NCI-H748 treated with DMSO at 0.1 percent for 48 hours (cell line): ENCODE results near the gene ZIM2.

Experiments used
- DNase-seq: peaks from one replicate; lab custom pipeline; 2025; lab: John Stamatoyannopoulos, UW

Gene ZIM2

DNA sequence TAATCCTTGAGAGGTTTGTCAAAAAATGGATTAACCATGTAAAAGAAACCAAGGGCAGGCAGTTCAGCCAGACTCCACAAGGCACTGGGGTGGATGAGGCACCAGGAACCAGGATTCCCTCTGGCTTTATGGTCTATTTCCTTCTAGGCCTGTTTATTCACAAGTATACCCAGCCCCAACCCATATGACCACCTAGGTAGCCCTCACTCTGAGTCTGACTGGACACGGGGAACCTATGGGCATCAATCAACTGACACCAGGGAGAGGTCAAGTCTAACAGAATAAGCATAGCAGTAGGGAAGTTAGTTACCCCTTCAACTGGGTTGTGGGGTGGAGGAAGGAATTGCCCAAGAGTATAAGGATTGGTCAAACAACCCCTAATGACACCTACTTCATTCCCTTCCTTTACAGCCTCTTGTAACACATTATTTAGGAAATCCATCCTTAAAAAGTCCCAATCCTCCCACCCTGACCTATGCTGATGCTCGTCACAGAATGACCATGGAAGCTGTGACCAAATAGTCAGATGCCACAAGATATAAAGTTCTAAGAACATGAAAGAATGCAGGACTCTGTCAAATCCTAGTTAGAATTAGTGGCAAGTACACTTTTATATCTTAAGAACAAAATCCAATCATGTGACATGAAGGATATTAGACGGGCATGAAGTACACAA, 31.7 kb downstream of the ZIM2 start:
- no peak for DNase-seq

DNA sequence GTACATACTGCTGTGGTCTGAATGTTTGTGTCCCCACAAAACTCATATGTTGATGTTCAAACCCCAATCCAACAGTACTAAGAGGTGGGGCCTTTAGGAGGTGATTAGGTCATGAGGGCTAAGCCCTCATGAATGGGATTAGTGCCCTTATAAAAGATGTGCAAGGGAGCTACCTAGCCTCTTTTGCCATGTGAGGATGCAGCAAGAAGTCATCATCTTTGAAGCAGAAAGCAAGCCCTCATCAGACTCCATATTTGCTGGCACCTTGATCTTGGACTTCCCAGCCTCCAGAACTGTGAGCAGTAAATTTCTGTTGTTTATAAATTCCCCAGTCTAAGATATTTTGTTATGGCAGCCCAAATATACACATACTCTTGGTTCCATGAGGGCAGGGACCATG, 33.9 kb downstream of the ZIM2 start:
- DNase-seq, result no peak

DNA sequence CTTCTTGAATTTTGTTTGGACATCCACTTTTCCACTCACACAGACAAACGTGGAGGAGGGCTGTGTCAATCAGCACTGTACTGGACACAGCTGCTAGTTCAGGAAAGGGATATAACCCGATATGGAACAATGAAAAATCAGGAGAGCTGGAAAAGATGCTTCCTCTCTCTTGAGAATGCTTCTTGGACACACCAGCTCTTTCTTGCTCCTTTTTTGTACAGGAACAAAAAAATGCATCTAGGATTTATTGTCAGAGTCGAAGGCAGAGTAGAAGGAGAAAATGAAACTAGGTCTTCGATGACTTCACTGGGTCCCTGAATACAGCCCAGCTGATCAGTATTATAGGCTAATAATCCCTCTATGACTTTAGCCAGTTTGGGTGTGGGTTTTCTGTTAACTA, 62.2 kb downstream of the ZIM2 start:
- no peak for DNase-seq

DNA sequence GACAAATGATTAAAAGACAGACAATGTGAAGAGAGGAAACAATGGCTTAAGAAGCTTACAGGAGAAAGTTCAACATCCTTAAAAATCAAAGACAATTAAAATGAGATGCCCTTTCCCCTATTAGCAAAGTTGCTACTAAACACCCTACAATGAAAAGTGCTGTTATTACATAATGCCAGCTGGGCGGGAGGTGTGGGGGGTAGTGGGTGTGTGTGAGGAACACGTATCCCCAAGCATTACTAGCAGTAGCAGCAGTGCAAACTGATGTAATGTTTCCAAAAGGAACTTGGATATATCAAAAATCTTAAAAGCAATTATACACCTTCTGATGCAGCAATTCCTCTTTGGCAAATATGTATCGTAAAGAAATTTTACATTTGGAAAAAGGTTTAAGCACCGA, 70.9 kb downstream of the ZIM2 start:
- no peak for DNase-seq

DNA sequence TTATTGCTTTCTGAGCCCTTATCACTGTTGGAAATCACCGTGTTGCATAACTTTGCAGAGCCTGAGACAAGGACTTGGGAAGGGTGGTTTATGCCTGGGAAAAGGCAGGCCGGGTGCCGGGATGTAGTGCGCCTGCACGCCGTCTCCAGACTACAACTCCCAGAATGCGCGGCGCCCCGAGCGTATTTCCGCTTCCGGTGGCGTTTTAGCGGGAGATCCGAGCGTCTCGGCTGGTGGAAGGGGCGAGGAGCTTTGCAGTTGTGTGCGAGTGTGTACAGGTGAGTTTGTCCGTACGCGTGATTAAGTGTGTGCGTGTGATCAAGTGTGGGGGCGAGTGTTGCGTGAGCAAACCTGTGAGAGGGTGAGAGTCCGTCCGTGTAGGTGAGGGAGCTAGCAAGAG, 75.4 kb downstream of the ZIM2 start:
- peak; percentile 4 for DNase-seq

DNA sequence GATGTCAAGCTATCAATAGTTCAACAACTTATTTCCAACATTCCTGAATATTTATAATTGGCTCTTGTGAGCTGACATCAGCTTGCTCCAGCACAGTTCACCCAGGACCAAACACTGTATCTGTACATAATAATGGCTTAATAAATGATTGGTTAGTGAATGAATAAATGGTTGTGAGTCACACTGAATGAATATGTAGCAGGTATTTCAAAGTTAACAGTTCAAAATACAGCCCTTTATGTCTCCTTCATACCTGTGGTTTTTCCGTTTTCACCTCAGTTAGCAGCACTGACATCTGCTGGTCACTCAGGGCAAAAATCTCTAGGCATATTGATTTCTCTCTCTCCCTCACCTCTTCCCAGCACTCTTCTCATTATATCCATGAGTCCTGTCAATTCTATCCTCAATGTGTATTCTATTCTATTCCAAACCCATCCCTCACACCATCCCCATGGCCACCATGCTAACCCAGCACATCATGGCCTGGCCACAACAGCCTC, 76.3 kb downstream of the ZIM2 start:
- DNase-seq, result no peak

DNA sequence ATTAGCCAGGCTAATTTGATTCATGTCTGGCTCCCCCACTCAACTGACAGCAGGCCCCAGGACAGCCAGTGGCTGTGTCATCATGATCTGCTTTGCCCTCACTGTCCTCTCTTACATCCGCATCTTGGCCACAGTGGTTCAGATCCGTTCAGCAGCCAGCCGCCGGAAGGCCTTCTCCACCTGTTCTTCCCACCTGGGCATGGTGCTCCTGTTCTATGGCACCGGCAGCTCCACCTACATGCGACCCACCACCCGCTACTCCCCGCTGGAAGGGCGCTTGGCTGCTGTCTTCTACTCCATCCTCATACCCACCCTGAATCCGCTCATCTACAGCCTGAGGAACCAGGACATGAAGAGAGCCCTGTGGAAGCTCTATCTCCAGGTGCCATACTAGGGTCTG, 79.7 kb downstream of the ZIM2 start:
- no peak for DNase-seq

DNA sequence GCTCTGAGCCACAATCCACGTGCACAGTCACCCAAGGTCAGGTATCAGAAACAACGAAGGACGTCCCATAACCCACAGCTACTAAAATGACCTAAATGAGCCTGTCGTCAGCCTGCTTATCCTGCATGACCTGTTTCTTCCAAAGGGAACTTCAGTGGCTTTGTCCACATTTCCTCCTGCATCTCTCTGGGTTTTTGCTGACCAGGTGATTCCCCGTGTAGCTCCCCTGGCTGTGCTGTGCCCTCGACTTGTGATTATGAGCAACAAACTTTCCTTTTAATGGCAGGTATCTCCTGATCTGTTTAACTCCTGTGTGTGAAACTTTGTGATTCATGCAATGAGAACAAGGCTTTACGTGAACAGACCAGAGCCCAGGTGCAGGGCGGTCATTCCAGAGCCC, 81.0 kb downstream of the ZIM2 start:
- no peak for DNase-seq

DNA sequence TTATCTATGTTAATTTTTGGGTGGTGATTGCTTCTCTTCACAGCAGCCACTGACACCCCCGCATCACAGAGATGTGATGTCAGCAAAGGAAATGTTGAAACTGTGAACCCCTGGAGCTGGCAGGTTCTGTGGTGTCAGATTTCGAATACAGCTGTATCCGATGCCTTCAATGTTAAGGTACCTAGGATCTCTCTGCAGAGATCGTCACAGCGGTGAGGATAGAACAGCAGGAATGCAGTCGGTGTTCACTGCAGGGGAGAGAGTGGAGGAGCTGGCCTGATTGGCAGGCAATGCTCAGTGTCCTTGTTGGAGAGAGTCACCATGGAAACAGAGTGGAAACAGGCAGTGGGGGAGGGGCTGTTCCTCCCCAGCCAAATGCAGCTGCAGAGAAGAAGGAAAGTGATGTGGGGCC, 89.4 kb downstream of the ZIM2 start:
- DNase-seq, result peak; percentile 14

DNA sequence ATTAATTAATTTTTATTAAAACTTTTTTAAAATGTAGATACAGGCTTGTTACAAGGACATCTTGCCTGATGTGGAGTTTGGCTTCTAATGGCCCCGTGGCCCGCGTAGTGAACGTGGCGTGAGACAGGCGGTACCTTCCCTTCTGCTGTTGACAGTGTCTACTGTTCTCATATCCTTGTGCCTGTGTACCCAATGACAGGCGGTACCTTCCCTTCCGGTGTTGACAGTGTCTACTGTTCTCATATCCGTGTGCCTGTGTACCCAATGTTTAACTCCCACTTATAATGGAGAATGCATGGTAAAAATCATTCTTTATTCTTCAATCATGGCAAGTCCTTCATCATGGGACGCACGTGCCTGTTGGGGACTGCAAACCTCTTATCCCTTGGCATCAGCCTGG, 89.9 kb downstream of the ZIM2 start:
- DNase-seq, result no peak

DNA sequence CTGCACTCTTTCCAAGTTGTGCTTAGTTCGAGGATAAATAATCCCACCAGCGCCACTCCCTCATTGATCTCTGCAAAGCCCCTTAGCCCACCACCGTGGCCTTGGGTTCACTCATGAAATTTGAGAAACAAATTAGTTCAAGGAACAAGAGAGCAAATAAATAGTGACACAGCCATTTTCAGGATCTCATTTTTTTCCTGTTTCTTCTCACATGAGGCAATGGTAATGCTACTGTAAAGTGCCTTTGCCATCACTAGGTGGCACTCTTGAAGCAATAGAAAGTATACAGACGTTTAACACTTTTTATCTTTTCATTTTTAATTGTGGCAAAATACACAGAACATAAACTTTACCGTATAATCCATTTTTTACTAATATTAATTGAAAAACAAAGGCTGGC, 92.1 kb downstream of the ZIM2 start:
- DNase-seq, result no peak

DNA sequence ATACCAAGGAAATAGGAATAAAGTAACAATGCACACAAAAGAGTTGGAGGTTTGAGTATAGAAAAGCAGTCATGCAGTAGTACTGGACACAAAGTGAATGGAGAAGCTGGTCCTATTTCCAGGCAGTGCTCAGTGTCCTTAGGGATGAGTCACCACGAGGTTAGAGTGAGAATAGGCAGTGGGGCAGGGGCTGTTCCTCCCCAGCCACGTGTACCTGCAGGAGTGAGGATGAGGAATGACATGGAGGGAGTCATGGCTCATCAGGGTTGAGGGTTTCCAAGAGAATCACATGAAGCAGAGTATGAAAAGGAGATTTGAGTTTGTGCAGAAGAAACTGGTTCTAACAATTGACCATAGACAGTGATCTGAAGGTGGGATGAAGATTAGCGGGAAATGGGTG, 94.2 kb downstream of the ZIM2 start:
- DNase-seq, result no peak

DNA sequence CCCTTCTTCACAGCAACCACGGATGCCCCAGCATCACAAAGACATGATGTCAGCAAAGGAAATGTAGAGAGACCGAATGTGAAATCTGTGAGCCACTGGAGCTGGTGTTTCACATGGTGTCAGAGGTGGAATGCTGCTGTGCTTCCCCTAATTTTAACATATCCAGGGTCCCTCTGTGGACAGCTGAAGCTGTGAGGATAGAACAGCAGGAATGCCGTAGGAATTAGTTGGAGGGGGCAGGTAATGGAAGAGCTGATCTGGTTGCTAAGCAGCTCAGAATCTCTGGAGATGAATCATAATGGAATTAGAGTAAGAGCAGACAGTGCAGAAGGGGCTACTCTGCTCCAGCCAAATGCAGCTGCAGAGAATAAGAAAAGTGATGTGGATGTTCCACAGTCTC, 100.0 kb downstream of the ZIM2 start:
- DNase-seq, result no peak

DNA sequence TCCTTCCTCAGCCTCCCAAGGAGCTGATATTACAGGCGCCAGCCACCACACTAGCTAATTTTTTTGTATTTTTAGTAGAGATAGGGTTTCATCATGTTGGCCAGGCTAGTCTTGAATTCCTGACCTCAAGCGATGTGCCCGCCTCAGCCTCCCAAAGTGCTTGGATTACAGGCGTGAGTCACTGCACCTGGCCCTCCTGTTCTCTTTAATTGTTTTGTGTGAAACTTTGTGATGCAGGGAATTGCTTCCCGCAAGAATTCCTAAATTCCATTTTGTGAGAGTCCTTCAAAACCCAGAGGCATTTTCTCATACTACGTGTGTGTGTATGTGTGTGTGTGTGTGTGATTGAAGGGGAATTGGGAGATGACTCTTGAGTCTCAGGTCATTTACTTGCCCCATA, 104.0 kb downstream of the ZIM2 start:
- no peak for DNase-seq

DNA sequence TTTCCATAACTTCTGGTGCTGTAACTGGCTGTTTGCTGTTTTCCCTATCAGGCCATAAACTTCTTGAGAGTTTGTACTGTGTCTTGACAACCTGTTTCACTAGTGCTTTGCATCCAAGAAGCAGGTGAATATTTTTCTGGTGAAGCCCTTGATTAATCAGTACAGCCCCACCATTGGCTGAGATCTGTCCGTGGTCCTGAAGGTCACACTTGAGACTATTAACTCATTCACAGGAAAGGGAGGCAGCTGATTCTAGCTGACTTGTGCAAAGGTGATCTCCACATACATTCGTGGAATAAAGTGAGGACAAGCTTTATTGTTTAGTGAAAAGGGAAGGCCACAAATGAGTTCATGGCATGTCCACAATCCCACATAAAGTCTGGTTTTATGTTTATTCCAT, 107.5 kb downstream of the ZIM2 start:
- DNase-seq, result no peak

DNA sequence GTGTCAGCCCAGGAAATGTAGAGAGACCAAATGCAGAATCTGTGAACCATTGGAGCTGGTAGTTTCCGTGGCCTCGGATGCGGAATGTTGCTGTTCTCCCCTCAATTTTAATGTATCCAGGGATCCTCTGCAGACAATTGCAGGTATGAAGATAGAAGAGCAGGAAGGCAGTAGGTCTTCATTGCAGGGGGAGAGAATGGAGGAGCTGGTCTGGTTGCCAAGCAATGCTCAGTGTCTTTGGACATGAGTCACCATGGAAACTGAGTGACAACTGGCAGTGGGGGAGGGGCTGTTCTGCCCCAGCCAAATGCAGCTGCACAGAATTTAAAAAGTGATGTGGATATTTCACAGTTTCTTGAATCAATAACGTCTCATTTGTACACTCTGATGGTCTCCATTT, 112.8 kb downstream of the ZIM2 start:
- DNase-seq, result no peak

DNA sequence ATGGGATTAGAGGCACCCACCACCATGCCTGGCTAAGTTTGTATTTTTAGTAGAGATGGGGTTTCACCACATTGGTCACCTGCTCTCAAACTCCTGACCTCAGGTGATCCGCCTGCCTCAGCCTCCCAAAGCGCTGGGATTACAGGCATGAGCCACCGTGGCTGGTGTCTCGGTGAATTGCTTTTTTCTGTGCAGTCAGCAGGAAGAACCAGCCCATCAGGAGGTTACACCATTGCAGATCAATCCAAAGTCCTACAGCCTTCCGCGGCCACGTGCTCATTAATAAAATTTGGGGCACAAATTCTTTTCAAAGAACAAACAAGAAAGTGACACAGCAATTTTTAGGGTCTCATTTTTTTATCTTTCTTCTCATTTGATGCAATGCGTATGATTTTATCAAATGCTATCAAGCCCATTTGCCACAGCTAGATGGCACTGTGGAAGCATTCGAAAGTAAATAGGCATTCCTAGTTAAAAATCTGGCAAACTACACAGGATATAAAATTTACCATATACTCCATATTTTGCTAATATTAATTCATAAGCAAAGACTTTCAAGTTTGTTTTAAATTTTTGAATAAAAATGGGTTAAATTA, 114.6 kb downstream of the ZIM2 start:
- no peak for DNase-seq
